CD4-positive, alpha-beta T cell treated with Interleukin-4 for 4 hours (primary cell): Measurements from ENCODE around the gene GOLPH3.
"Not testable (repeated sequence)": the region's sequence is repeated elsewhere in the genome, so short reads cannot be mapped to it uniquely, and the experiment has no call there.

Experiments used
- DNase-seq: peaks from one replicate; pipeline ENCODE4 v3.0.0-alpha.2; 2020

Gene GOLPH3

GRCh38 chr5:32096891-32097595 is 77.1 kb downstream of the GOLPH3 start:
- DNase-seq = no peak

GRCh38 chr5:32095261-32095671 is 78.9 kb downstream of the GOLPH3 start:
- no peak for DNase-seq

GRCh38 chr5:32094691-32095090 is 79.4 kb downstream of the GOLPH3 start:
- no peak for DNase-seq

- peak; percentile 59 for DNase-seq
Measured at GRCh38 chr5:32092938-32093812, 80.9 kb downstream of the GOLPH3 start.

- no peak for DNase-seq
Measured at GRCh38 chr5:32090755-32091128, 83.4 kb downstream of the GOLPH3 start.

- DNase-seq = no peak
Measured at GRCh38 chr5:32090026-32090754, 83.9 kb downstream of the GOLPH3 start.

GRCh38 chr5:32089146-32090000 is 84.7 kb downstream of the GOLPH3 start:
- DNase-seq = no peak

GRCh38 chr5:32088214-32088613 is 85.9 kb downstream of the GOLPH3 start:
- no peak for DNase-seq

GRCh38 chr5:32087086-32088082 is 86.7 kb downstream of the GOLPH3 start:
- DNase-seq = no peak

- DNase-seq = no peak
Measured at GRCh38 chr5:32083981-32084430, 90.1 kb downstream of the GOLPH3 start.

GRCh38 chr5:32082701-32083100 is 91.4 kb downstream of the GOLPH3 start:
- no peak for DNase-seq

- not testable (repeated sequence) for DNase-seq
Measured at GRCh38 chr5:32080565-32080964, 93.6 kb downstream of the GOLPH3 start.

- not testable (repeated sequence) for DNase-seq
Measured at GRCh38 chr5:32078855-32079254, 95.3 kb downstream of the GOLPH3 start.

GRCh38 chr5:32076699-32077695 is 97.1 kb downstream of the GOLPH3 start:
- peak; percentile 26 for DNase-seq
